Fibroblast of villous mesenchyme (primary cell): Measurements from ENCODE around the gene HLA-E. TPM values are rescaled to one million over a fixed set of nuclear protein-coding genes. Genes with fewer than 3 reads are reported as not detected.

Experiments
- DNase-seq: peaks from one replicate; pipeline ENCODE4 v3.0.0-alpha.2; 2010; ENCODE audit warnings: low read depth
- H3K4me3 ChIP-seq: 2 replicates; pipeline ENCODE4 v1.5.1; 2011; ENCODE audit warnings: low read depth, mild to moderate bottlenecking, low read length
- total RNA-seq: library from RNA; depleted of rRNA; stranded (reverse); fragments of >200 nt; gene quantifications from 2 replicates; pipeline ENCODE4 v1.2.3, GENCODE V29; 2012
- TF ChIP-seq, protein P1 (sequence below): IDR thresholded peaks from 2 replicates; pipeline ENCODE4 v1.5.1; 2012; ENCODE audit warnings: low read depth, mild to moderate bottlenecking, low read length; ENCODE audit not compliant: insufficient read depth

HLA-E gene
- total RNA-seq = 165 and 183 TPM in 2 replicates

DNA sequence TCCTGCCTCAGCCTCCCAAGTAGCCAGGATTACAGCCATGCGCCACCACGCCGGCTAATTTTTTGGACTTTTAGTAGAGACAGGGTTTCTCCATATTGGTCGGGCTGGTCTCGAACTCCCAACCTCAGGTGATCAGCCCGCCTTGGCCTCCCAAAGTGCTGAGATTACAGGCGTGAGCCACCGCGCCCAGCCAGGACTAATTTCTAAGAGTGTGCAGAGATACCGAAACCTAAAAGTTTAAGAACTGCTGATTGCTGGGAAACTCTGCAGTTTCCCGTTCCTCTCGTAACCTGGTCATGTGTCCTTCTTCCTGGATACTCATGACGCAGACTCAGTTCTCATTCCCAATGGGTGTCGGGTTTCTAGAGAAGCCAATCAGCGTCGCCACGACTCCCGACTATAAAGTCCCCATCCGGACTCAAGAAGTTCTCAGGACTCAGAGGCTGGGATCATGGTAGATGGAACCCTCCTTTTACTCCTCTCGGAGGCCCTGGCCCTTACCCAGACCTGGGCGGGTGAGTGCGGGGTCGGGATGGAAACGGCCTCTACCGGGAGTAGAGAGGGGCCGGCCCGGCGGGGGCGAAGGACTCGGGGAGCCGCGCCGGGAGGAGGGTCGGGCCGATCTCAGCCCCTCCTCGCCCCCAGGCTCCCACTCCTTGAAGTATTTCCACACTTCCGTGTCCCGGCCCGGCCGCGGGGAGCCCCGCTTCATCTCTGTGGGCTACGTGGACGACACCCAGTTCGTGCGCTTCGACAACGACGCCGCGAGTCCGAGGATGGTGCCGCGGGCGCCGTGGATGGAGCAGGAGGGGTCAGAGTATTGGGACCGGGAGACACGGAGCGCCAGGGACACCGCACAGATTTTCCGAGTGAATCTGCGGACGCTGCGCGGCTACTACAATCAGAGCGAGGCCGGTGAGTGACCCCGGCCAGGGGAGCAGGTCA lies at the start of gene HLA-E:
HLA-E (plus strand) TSS at position 429 of the 945 bp plus-strand sequence; CDS start at position 452, 23 bp downstream.
- H3K4me3 ChIP-seq = peak within 1 kb of the TSS; percentile 87
- DNase-seq = peak; percentile 100
- TF ChIP-seq, protein P1, sequence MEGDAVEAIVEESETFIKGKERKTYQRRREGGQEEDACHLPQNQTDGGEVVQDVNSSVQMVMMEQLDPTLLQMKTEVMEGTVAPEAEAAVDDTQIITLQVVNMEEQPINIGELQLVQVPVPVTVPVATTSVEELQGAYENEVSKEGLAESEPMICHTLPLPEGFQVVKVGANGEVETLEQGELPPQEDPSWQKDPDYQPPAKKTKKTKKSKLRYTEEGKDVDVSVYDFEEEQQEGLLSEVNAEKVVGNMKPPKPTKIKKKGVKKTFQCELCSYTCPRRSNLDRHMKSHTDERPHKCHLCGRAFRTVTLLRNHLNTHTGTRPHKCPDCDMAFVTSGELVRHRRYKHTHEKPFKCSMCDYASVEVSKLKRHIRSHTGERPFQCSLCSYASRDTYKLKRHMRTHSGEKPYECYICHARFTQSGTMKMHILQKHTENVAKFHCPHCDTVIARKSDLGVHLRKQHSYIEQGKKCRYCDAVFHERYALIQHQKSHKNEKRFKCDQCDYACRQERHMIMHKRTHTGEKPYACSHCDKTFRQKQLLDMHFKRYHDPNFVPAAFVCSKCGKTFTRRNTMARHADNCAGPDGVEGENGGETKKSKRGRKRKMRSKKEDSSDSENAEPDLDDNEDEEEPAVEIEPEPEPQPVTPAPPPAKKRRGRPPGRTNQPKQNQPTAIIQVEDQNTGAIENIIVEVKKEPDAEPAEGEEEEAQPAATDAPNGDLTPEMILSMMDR = no peak

DNA sequence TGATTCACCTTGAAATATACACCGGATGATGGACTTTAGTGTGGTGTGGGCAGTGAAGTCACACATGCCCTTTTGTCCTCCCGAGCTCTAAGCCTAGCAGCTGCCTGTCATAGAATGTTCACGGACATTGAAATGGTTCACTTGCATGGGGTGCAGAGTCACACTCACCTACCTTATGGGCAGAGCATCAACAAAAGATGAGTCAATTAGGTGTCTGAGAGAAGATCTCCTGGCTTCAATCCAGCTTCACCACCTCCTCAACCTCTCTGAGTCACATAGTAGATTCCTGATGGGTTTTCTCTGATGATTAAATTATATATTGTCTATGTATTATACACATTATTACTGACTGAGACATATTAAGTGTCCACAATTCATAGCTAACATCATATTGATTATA lies 48.1 kb upstream of the HLA-E start:
- TF ChIP-seq, protein P1 = no peak
- no peak overlapping the region for H3K4me3 ChIP-seq
- no peak for DNase-seq

DNA sequence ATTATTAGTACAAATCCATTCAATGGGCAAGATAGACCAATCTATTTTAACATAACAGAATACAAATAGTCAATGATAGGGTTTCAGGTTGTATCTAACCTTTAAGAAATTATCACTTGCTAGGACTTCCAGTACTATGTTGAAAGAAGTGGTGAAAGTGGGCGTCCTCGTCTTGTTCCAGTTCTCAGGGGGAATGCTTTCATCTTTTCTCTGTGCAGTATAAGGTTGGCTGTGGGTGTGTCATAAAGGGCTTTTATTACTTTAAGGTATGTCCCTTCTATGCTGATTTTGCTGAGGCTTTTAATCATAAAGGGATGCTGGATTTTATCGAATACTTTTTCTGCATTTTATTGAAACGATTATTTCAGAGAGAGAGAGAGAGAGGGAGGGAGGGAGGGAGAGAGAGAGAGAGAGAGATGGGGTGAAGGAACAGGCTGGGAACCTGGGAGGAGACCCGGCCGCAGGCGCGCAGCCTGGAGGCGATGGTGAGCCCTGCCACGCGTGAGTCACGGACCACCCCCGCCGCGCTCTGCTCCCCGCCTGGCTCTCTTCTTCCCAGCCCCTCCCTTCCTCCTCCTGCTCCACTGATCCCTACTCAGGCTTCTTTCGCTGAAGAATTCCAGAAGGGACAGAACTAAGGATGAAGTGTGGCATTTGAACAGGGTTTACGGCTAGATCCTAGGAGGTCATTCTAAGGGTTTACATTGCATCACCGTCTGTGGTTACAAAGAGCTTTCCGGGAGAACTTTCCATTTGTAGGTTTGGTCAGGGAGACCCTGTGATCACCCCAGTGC lies 45.5 kb upstream of the HLA-E start:
- TF ChIP-seq, protein P1 = no peak
- peak; percentile 30 for DNase-seq
- H3K4me3 ChIP-seq = no peak overlapping the region

DNA sequence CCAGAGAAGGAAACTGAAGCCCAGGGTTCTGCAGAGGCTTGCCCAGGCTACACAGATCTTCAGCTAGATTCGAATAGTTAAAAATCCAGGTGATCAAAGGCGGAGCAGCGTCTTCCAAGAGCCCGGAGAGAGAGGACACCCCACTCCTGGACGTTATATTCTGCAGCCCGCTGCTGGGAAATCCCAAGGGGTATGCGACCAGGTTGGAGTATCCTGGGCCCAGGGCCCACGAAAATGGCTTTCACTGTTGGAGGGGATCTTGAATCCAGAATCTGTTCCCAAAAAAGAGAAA lies 44.9 kb upstream of the HLA-E start:
- TF ChIP-seq, protein P1 = no peak
- no peak for DNase-seq
- H3K4me3 ChIP-seq = no peak overlapping the region

DNA sequence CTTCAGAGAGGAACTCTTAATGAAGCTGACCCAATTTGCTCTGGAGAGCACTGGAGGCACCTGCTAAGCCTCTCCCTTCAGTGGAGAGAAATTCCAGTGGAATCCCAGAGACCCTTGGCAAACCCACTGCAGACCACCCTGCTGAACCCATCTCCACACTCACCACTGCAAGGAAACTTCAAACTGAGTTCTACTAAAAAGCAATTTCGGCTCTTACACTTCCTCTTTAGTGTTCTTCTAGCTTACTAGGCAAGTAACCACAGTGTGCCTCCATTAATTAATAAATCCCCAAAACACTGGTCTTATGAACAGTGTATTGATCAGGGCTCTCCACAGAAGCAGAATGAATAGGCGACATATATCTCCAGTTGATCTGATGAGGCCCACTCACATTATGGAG lies 43.0 kb upstream of the HLA-E start:
- TF ChIP-seq, protein P1 = no peak
- no peak for DNase-seq
- no peak overlapping the region for H3K4me3 ChIP-seq

DNA sequence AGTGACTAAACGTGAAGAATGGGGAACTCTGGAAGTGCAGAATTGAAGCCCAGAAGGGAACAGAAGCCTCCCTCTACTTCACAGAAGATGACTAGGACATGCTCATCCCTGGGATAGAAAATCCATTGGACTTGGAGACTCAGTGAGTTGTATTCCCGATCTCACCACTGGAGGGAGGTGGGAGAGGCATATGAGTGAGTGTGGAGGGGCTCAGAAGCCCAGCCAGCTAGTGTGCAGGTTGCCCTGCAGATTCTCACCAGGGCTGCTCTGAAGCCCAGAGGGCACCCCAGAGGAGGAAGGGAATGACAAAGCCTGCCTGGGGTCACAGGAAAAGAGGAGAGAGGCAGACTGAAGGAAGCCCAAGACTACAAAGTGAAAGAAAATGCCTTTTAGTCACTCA lies 42.1 kb upstream of the HLA-E start:
- DNase-seq = no peak
- H3K4me3 ChIP-seq = no peak overlapping the region
- TF ChIP-seq, protein P1 = peak; percentile 59
